GM23338 (cell line): ENCODE measurements around the gene MRPS27. TPM values are rescaled to one million over a fixed set of nuclear protein-coding genes. Genes with fewer than 3 reads are reported as not detected.

Experiments
- ATAC-seq: fragments of 200-7000 bp; cut with Tn5 transposase; 3 replicates; pipeline ENCODE4 v1.9.1; 2020
- DNase-seq: peaks from one replicate; pipeline ENCODE4 v3.0.0-alpha.2; 2015; ENCODE audit warnings: low spot score
- H2AFZ ChIP-seq: fragments of 200-600 bp; sonication (generic); 2 replicates; pipeline ENCODE4 v1.8.0; 2016; ENCODE audit warnings: antibody characterized with exemption, mild to moderate bottlenecking, moderate library complexity
- H3F3A ChIP-seq: fragments of 200-600 bp; sonication (generic); replicated peaks from 2 replicates; pipeline ENCODE4 v1.8.0; 2017; ENCODE audit warnings: antibody characterized with exemption, mixed run types, low read depth
- H3K27ac ChIP-seq: fragments of 200-600 bp; sonication (generic); 2 replicates; pipeline ENCODE4 v1.6.1; 2016; ENCODE audit warnings: low read depth
- H3K27me3 ChIP-seq: fragments of 200-600 bp; sonication (generic); 2 replicates; pipeline ENCODE4 v1.8.0; 2016; ENCODE audit warnings: mild to moderate bottlenecking, mixed run types, moderate library complexity; ENCODE audit not compliant: insufficient read depth
- H3K36me3 ChIP-seq: fragments of 200-600 bp; sonication (generic); 2 replicates; pipeline ENCODE4 v1.8.0; 2016; ENCODE audit warnings: mild to moderate bottlenecking; ENCODE audit not compliant: insufficient read depth
- H3K4me1 ChIP-seq: fragments of 200-600 bp; sonication (generic); 2 replicates; pipeline ENCODE4 v1.8.0; 2016; ENCODE audit warnings: mild to moderate bottlenecking, moderate library complexity; ENCODE audit not compliant: insufficient read depth
- H3K4me2 ChIP-seq: fragments of 200-600 bp; sonication (generic); 2 replicates; pipeline ENCODE4 v1.7.1; 2017; ENCODE audit warnings: mixed run types
- H3K4me3 ChIP-seq: fragments of 200-600 bp; sonication (generic); 2 replicates; pipeline ENCODE4 v1.6.1; 2016; ENCODE audit warnings: mixed run types
- H3K79me2 ChIP-seq: fragments of 200-600 bp; sonication (generic); replicated peaks from 2 replicates; pipeline ENCODE4 v1.8.0; 2017; ENCODE audit warnings: mild to moderate bottlenecking; ENCODE audit not compliant: insufficient read depth
- H3K9me2 ChIP-seq: fragments of 200-600 bp; sonication (generic); 2 replicates; pipeline ENCODE4 v1.8.0; 2017; ENCODE audit not compliant: insufficient read depth
- H4K20me1 ChIP-seq: fragments of 200-600 bp; sonication (generic); replicated peaks from 2 replicates; pipeline ENCODE4 v1.8.0; 2017; ENCODE audit warnings: mild to moderate bottlenecking; ENCODE audit not compliant: insufficient read depth
- H3K27ac Mint-ChIP-seq: 2 replicates; pipeline ENCODE4 v1.8.0; 2020; ENCODE audit warnings: inconsistent platforms, mild to moderate bottlenecking, moderate library complexity, mixed read lengths
- H3K27me3 Mint-ChIP-seq: 3 replicates; pipeline ENCODE4 v1.8.0; 2022; ENCODE audit warnings: low read depth, mild to moderate bottlenecking, moderate library complexity, mixed read lengths, inconsistent platforms; ENCODE audit not compliant: insufficient read depth, poor library complexity
- H3K36me3 Mint-ChIP-seq: 3 replicates; pipeline ENCODE4 v1.8.0; 2021; ENCODE audit warnings: low read depth, mild to moderate bottlenecking, inconsistent platforms, moderate library complexity, mixed read lengths
- H3K4me1 Mint-ChIP-seq: 3 replicates; pipeline ENCODE4 v1.8.0; 2020; ENCODE audit warnings: mild to moderate bottlenecking, inconsistent platforms, mixed read lengths
- H3K4me3 Mint-ChIP-seq: 3 replicates; pipeline ENCODE4 v1.8.0; 2021; ENCODE audit warnings: moderate library complexity, mild to moderate bottlenecking, inconsistent platforms, mixed read lengths
- H3K9me3 Mint-ChIP-seq: 3 replicates; pipeline ENCODE4 v1.8.0; 2020; ENCODE audit warnings: moderate library complexity, mild to moderate bottlenecking, inconsistent platforms, mixed read lengths
- CREB1 ChIP-seq: fragments of 250-450 bp; sonication (Bioruptor Pico); IDR thresholded peaks from 2 replicates; pipeline ENCODE4 v1.5.0; 2020; ENCODE audit warnings: low read depth, mild to moderate bottlenecking, moderate library complexity
- EZH2 ChIP-seq: fragments of 200-600 bp; sonication (generic); IDR thresholded peaks from one replicate; pipeline ENCODE4 v1.8.0; 2017; ENCODE audit warnings: antibody characterized with exemption, mild to moderate bottlenecking, low read depth; ENCODE audit not compliant: unreplicated experiment
- EZH2phosphoT487 ChIP-seq: fragments of 200-600 bp; sonication (generic); IDR thresholded peaks from one replicate; pipeline ENCODE4 v1.8.1; 2018; ENCODE audit warnings: antibody characterized with exemption; ENCODE audit not compliant: unreplicated experiment
- POLR2AphosphoS5 ChIP-seq: IDR thresholded peaks from 2 replicates; pipeline ENCODE4 v1.6.1; 2016; ENCODE audit warnings: antibody characterized with exemption, low read depth
- STAT1 ChIP-seq: IDR thresholded peaks from one replicate; pipeline ENCODE4 v1.6.1; 2016; ENCODE audit warnings: antibody characterized with exemption; ENCODE audit not compliant: unreplicated experiment
- ZNF114 ChIP-seq: fragments of 250-450 bp; sonication (Bioruptor Pico); IDR thresholded peaks from 2 replicates; pipeline ENCODE4 v1.5.0; 2020; ENCODE audit warnings: mild to moderate bottlenecking, moderate library complexity
- ZNF331 ChIP-seq: fragments of 250-450 bp; sonication (Bioruptor Pico); IDR thresholded peaks from 2 replicates; pipeline ENCODE4 v1.5.0; 2020; ENCODE audit warnings: low read depth, mild to moderate bottlenecking, moderate library complexity
- polyA plus RNA-seq: library from polyadenylated mRNA; unstranded; fragments of >200 nt; fragmentation: Nextera tagmentation; extraction: Ambion mirVana; gene quantifications from 2 replicates; pipeline ENCODE4 v1.2.1, GENCODE V29; 2016
- total RNA-seq: library from RNA; depleted of rRNA; stranded (reverse); fragments of >200 nt; shearing (Covaris generic); gene quantifications from 2 replicates; pipeline ENCODE4 v1.2.3, GENCODE V29; 2014
- TF ChIP-seq, protein P1 (sequence below): fragments of 250-450 bp; sonication (Bioruptor Pico); IDR thresholded peaks from 2 replicates; pipeline ENCODE4 v1.5.0; 2020; ENCODE audit warnings: mild to moderate bottlenecking, moderate library complexity
- TF ChIP-seq, protein P2 (sequence below): IDR thresholded peaks from 2 replicates; pipeline ENCODE4 v1.6.1; 2016; ENCODE audit warnings: antibody characterized with exemption
- TF ChIP-seq, protein P3 (sequence below): IDR thresholded peaks from one replicate; pipeline ENCODE4 v1.6.1; 2018; ENCODE audit warnings: antibody characterized with exemption; ENCODE audit not compliant: unreplicated experiment

MRPS27 gene
- total and polyA plus RNA-seq, 2 experiments from 2014 or later = 53.2 to 141 TPM

DNA sequence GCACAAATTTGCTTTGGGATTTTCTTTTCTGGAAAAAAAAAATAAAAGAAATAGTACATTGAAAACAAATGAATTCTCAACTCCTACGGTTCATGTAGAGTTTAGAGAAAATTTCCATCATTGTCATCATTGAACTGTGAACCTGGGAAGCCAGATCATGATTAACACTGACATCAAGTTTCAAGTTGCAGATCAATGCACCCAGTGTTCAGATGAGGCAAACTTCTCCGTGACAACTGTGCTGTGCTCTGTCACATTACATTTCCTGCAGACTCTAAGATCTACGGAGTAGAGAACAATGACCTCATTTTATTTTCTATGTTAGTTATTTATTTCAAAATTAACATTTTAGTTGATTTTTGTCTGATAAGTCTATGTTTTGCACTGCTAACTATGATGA is 113.0 kb downstream of the MRPS27 start:
- Histone ChIP-seq H3K4me2 (no peak overlapping the region), H3K79me2 (no peaks in the 10 kb centered on the region), H3K4me3 (no peak overlapping the region), H4K20me1 (no peaks in the 10 kb centered on the region), H2AFZ (no peak overlapping the region), H3K27ac (no peak overlapping the region; the same call in 1 of the 2 replicates), H3K9me2 (no peaks in the 10 kb centered on the region), H3K4me1 (peaks cover 20% of the 10 kb centered on the region), H3K27me3 (no peaks in the 10 kb centered on the region), H3F3A (no peaks in the 10 kb centered on the region), H3K36me3 (peaks cover 25% of the 10 kb centered on the region)
- Mint-ChIP-seq H3K4me3 (no peak overlapping the region), H3K36me3 (peaks cover 48% of the 10 kb centered on the region), H3K4me1 (peaks cover 39% of the 10 kb centered on the region), H3K27me3 (peaks cover 3% of the 10 kb centered on the region), H3K9me3 (no peaks in the 10 kb centered on the region; the same call in 2 of the 3 replicates), H3K27ac (no peak overlapping the region)
- ATAC-seq = no peak
- TF ChIP-seq, protein P1, sequence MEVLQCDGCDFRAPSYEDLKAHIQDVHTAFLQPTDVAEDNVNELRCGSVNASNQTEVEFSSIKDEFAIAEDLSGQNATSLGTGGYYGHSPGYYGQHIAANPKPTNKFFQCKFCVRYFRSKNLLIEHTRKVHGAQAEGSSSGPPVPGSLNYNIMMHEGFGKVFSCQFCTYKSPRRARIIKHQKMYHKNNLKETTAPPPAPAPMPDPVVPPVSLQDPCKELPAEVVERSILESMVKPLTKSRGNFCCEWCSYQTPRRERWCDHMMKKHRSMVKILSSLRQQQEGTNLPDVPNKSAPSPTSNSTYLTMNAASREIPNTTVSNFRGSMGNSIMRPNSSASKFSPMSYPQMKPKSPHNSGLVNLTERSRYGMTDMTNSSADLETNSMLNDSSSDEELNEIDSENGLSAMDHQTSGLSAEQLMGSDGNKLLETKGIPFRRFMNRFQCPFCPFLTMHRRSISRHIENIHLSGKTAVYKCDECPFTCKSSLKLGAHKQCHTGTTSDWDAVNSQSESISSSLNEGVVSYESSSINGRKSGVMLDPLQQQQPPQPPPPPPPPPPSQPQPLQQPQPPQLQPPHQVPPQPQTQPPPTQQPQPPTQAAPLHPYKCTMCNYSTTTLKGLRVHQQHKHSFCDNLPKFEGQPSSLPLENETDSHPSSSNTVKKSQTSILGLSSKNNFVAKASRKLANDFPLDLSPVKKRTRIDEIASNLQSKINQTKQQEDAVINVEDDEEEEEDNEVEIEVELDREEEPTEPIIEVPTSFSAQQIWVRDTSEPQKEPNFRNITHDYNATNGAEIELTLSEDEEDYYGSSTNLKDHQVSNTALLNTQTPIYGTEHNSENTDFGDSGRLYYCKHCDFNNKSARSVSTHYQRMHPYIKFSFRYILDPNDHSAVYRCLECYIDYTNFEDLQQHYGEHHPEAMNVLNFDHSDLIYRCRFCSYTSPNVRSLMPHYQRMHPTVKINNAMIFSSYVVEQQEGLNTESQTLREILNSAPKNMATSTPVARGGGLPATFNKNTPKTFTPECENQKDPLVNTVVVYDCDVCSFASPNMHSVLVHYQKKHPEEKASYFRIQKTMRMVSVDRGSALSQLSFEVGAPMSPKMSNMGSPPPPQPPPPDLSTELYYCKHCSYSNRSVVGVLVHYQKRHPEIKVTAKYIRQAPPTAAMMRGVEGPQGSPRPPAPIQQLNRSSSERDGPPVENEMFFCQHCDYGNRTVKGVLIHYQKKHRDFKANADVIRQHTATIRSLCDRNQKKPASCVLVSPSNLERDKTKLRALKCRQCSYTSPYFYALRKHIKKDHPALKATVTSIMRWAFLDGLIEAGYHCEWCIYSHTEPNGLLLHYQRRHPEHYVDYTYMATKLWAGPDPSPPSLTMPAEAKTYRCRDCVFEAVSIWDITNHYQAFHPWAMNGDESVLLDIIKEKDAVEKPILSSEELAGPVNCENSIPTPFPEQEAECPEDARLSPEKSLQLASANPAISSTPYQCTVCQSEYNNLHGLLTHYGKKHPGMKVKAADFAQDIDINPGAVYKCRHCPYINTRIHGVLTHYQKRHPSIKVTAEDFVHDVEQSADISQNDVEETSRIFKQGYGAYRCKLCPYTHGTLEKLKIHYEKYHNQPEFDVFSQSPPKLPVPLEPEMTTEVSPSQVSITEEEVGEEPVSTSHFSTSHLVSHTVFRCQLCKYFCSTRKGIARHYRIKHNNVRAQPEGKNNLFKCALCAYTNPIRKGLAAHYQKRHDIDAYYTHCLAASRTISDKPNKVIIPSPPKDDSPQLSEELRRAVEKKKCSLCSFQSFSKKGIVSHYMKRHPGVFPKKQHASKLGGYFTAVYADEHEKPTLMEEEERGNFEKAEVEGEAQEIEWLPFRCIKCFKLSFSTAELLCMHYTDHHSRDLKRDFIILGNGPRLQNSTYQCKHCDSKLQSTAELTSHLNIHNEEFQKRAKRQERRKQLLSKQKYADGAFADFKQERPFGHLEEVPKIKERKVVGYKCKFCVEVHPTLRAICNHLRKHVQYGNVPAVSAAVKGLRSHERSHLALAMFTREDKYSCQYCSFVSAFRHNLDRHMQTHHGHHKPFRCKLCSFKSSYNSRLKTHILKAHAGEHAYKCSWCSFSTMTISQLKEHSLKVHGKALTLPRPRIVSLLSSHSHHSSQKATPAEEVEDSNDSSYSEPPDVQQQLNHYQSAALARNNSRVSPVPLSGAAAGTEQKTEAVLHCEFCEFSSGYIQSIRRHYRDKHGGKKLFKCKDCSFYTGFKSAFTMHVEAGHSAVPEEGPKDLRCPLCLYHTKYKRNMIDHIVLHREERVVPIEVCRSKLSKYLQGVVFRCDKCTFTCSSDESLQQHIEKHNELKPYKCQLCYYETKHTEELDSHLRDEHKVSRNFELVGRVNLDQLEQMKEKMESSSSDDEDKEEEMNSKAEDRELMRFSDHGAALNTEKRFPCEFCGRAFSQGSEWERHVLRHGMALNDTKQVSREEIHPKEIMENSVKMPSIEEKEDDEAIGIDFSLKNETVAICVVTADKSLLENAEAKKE (CRISPR knock-in tag) = no peak
- no peak for TF ChIP-seq EZH2
- TF ChIP-seq ZNF331 (CRISPR knock-in tag) = no peak
- no peak for TF ChIP-seq ZNF114
- no peak for TF ChIP-seq STAT1
- DNase-seq = no peak

DNA sequence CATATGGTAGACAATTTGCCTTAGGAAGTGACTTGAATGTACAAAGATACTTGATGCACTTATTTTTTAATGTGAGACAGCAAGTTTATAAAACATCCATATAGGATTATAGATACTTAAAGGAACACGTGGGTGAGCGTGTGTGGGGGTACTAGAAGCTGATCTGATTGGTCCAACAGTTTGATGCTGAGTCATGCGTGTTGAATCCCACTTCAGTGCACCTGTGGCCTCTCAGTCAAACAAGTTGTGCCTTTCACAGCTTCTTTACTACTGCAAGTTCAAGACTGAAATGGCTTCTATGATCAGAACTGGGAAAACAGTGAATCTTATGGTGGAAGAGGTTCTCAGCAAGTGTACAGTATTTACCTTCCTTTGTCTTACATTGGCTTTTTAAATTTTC is 113.9 kb downstream of the MRPS27 start:
- H4K20me1 ChIP-seq = no peaks in the 10 kb centered on the region
- H3K9me3 Mint-ChIP-seq = no peaks in the 10 kb centered on the region; the same call in 2 of the 3 replicates
- no peak overlapping the region for H3K4me3 Mint-ChIP-seq
- H3K27me3 ChIP-seq = no peaks in the 10 kb centered on the region
- peaks cover 23% of the 10 kb centered on the region for H3K4me1 ChIP-seq
- H3K36me3 ChIP-seq = peaks cover 25% of the 10 kb centered on the region
- peaks cover 42% of the 10 kb centered on the region for H3K4me1 Mint-ChIP-seq
- peaks cover 2% of the 10 kb centered on the region for H3K27me3 Mint-ChIP-seq
- TF ChIP-seq, protein P2, sequence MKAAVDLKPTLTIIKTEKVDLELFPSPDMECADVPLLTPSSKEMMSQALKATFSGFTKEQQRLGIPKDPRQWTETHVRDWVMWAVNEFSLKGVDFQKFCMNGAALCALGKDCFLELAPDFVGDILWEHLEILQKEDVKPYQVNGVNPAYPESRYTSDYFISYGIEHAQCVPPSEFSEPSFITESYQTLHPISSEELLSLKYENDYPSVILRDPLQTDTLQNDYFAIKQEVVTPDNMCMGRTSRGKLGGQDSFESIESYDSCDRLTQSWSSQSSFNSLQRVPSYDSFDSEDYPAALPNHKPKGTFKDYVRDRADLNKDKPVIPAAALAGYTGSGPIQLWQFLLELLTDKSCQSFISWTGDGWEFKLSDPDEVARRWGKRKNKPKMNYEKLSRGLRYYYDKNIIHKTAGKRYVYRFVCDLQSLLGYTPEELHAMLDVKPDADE = no peak
- TF ChIP-seq CREB1 (CRISPR knock-in tag) (no peak), POLR2AphosphoS5 (no peak), EZH2phosphoT487 (no peak), STAT1 (no peak), EZH2 (no peak)
- TF ChIP-seq, protein P3, sequence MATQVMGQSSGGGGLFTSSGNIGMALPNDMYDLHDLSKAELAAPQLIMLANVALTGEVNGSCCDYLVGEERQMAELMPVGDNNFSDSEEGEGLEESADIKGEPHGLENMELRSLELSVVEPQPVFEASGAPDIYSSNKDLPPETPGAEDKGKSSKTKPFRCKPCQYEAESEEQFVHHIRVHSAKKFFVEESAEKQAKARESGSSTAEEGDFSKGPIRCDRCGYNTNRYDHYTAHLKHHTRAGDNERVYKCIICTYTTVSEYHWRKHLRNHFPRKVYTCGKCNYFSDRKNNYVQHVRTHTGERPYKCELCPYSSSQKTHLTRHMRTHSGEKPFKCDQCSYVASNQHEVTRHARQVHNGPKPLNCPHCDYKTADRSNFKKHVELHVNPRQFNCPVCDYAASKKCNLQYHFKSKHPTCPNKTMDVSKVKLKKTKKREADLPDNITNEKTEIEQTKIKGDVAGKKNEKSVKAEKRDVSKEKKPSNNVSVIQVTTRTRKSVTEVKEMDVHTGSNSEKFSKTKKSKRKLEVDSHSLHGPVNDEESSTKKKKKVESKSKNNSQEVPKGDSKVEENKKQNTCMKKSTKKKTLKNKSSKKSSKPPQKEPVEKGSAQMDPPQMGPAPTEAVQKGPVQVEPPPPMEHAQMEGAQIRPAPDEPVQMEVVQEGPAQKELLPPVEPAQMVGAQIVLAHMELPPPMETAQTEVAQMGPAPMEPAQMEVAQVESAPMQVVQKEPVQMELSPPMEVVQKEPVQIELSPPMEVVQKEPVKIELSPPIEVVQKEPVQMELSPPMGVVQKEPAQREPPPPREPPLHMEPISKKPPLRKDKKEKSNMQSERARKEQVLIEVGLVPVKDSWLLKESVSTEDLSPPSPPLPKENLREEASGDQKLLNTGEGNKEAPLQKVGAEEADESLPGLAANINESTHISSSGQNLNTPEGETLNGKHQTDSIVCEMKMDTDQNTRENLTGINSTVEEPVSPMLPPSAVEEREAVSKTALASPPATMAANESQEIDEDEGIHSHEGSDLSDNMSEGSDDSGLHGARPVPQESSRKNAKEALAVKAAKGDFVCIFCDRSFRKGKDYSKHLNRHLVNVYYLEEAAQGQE = no peak
- no peaks in the 10 kb centered on the region for H3F3A ChIP-seq
- DNase-seq (no peak), ATAC-seq (no peak)
- H3K27ac Mint-ChIP-seq = peak overlapping the region; percentile 68; the same call in 1 of the 2 replicates
- no peak overlapping the region for H3K27ac ChIP-seq
- H3K9me2 ChIP-seq = no peaks in the 10 kb centered on the region
- H3K36me3 Mint-ChIP-seq = peaks cover 48% of the 10 kb centered on the region
- H2AFZ ChIP-seq = no peak overlapping the region
- H3K4me2 ChIP-seq = no peak overlapping the region
- H3K4me3 ChIP-seq = no peak overlapping the region
- no peaks in the 10 kb centered on the region for H3K79me2 ChIP-seq
